HG03045 (cell line): ENCODE measurements around the gene MAP3K21.

Experiments
- ATAC-seq: cut with Tn5 transposase; IDR thresholded peaks from one replicate; pipeline ENCODE4 v1.9.1; 2021; ENCODE audit warnings: mild to moderate bottlenecking, moderate library complexity; ENCODE audit not compliant: unreplicated experiment

The MAP3K21 gene

DNA sequence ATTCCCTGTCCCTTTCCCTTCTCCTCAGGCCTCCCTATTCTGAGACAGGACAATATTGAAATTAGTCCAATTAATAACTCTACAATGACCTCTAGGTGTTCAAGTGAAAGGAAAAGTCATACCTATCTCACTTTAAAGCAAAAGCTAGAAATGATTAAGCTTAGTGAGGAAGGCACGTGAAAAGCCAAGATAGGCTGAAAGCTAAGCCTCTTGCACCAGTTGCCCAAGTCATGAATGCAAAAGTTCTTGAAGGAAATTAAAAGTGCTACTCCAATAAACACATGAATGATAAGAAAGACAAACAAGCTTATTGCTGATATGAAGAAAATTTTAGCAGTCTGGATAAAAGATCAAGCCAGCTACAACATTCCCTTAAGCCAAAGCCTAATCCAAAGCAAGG, 3.8 kb upstream of the MAP3K21 start:
- ATAC-seq: no peak

DNA sequence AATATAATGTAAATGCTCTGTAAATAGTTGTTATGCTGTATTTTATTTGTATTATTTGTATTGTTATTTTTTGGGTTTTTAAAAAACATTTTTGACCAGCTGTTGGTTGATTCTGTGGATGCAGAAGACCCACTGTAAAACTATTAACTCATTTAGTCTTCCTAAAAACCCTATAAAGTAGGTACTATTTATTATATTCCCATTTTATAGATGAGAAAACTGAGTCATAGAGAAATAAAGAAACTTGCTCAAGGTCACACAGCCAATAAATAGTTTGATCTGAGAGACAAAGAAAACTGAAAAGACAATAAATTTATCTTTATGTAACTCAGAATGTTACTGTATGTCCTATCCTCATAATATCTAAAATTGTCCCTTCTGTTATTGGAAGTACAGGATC, 1.2 kb upstream of the MAP3K21 start:
- no peak for ATAC-seq

DNA sequence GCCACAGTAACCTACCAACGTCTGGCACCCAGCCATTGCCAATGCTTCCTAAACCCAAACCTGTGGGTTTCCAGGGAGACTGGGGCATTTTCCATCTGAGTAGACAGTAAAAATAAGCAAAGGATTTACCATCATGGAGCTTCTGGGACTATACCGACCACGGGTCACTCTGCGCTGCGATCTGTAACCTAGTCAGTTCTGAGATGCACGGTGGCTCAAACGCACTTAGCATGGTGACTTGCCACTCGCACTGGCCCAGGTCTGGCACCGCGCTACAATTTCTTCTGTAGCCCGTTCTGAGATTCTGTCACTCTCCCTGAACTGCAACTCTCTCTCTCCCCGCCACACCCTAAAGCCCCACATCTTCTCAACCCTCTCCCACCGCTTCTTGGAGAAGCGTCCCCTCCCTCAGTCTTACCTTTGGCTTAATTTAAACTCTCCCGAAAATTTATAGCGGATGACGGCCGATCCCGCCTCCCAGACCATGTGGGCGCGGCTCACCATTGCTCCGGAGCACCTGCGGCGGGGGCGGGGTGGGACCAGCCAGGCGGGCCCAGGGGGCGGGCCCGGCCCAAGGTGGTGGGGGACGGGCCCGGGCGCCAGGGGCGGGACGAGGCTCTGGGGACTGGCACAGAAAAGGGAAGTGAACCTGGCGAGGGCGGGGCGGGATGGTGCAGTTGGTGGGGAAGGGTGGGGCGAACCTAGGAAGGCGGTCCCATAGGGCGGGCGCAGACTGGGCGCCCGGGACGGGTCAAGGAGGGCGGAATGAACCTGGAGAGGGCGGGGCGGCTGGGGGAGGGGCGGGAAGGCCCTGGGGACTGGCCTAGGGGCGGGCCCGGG, 493 bp upstream of the MAP3K21 start:
- ATAC-seq: peak; percentile 90

DNA sequence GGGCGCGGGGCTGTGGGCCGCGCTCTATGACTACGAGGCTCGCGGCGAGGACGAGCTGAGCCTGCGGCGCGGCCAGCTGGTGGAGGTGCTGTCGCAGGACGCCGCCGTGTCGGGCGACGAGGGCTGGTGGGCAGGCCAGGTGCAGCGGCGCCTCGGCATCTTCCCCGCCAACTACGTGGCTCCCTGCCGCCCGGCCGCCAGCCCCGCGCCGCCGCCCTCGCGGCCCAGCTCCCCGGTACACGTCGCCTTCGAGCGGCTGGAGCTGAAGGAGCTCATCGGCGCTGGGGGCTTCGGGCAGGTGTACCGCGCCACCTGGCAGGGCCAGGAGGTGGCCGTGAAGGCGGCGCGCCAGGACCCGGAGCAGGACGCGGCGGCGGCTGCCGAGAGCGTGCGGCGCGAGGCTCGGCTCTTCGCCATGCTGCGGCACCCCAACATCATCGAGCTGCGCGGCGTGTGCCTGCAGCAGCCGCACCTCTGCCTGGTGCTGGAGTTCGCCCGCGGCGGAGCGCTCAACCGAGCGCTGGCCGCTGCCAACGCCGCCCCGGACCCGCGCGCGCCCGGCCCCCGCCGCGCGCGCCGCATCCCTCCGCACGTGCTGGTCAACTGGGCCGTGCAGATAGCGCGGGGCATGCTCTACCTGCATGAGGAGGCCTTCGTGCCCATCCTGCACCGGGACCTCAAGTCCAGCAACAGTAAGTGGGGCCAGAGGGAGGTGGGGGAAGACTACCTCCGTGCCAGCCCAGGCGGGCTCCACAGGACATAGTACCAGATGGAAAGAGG, 808 bp downstream of the MAP3K21 start:
- ATAC-seq: peak; percentile 22

- no peak for ATAC-seq
Observed at GRCh38 chr1:233331676-233332519, 4.4 kb downstream of the MAP3K21 start.

- ATAC-seq: no peak
Observed at GRCh38 chr1:233333086-233333485, 5.6 kb downstream of the MAP3K21 start.

DNA sequence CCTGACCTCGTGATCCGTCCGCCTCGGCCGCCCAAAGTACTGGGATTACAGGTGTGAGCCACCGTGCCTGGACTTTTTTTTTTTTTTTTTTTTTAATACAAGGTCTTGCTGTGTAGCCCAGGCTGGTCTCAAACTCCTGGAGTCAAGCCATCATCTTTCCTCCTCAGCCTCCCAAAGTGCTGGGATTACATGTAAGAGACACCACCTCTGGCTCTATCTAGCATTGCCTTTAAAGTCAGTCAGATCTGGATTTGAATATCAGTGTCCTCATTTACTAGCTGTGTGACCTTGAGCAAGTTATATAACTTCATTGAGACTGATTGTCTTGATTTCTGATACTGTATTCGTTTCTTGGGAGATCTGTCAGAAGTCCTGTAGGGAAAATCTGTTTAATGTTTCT, 6.6 kb downstream of the MAP3K21 start:
- no peak for ATAC-seq

DNA sequence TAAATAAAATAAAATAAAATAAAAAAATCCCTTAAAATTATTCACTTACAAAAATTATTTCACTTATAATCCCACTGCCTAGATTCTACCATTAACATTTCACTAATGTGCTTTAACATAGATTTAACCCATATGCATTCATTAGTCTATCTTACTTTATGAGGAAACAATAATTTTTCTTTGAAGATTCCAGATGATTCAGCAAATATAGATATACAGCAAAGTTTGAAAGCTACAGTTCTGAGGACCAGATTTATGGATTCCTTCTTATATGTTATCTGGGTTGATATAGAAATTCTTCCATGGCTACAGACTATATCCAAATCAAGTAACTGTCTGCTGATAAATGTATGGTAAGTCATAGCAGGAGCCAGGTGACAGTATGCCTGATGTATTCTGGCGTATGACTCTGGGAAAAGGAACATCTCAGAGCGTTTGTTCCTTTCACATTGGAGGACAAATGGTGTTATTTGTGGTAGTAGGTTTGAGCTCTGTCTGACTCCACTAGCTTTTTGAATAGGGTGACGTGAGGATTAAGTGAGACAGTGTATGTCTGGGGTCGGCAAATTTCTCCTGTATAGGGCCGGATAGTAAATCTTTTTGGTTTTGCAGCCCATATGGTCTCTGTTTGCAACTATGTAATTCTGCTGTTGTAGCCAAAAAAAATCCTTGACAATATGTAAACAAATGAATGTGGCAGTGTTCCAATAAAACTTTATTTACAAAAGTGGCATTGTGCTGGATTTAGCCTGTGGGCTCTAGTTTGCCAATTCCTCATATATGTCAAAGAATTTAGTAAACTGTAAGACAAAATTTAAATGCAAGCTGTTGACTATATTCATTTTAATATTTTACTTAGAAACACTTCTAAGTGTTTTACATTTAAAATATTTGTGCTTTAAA, 9.3 kb downstream of the MAP3K21 start:
- ATAC-seq: no peak

GRCh38 chr1:233337505-233337904, 10.0 kb downstream of the MAP3K21 start:
- no peak for ATAC-seq

DNA sequence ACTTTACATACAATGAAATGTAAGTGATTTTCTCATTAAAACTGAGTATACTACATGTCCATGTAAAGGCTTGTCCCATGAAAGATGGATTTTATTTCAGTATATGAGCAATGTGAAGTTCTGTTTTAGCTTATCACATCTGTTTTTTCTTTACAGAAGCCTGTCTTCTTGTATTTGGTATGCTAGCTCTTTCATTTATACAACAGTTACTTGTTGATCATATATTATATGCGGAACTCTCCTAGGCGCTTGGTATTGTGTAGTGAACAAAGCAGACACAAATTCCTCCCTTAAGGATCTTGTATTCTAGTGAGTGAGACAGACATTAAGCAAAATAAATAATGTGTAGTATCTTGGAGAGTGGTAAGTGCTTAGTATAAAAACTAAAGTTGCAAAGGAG, 10.6 kb downstream of the MAP3K21 start:
- no peak for ATAC-seq

DNA sequence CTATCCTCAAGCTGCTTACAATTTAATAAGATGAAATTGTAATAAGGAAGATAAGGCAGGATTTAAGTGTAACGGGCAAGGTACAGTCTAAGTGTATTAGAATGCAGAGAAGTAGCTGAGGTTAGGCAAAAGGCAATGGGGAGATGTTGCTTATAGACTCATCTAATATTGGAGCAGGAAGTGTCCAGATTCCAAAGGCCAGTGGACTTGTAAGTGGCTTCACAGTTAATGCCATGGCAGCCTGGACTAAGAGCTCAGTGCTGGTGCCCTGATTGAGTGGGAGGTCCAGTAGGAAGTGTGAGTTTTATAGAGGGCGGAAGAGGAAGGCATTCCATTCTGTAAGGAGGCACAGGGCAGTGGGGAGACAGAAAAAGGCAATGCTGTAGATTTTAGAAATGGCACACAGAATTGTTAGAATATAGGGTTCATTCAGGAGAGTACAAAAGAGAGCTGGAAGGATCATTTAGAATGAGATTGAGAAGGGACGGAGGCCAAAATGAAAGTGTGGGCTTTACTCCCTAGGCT, 12.6 kb downstream of the MAP3K21 start:
- no peak for ATAC-seq

DNA sequence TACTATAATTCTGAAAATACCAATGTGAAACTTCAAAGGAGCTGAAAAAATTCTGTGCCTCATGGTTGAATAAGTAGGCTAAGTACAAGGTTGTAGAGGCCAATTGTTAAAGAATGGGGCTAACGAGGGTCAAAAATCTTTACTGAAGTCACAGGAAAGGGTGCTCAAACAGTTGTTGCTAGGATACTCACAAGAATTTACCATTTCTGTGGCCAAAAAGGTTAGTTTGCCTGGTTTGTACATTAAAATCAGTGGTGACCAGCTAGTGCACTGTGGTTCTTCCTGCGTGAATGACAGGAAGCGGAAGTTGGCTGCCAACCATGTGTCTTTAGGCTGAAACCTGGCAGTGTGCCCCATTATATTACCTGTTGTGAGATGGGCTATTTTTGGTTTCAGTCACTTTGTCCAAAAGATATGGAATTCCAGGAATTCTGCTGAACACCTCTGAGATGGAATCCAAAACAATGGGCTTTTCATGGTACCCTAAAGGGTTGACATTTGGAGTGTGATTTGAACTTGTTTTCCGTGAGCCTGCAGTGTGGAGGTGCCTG, 13.5 kb downstream of the MAP3K21 start:
- ATAC-seq: no peak

GRCh38 chr1:233342086-233342485, 14.6 kb downstream of the MAP3K21 start:
- no peak for ATAC-seq

DNA sequence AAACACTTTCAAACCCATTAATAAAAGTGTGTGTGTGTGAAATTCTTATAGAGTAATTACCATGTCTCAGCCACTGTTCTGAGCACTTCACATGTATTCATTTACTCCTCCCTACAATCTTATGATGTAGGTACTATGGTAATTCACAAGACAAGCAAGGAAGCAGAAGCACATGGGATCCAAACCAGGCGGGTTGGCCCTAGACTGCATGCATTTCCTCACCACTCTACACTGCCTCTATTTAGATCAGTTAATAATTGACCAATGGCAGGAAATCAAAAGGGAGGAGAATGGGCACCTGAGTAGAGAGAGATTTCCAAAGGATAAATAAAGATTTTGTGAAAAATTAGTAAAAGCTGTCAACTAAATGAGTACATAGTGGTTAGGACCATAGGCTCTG, 15.7 kb downstream of the MAP3K21 start:
- ATAC-seq: no peak

- ATAC-seq: no peak
Observed at GRCh38 chr1:233347338-233347737, 19.8 kb downstream of the MAP3K21 start.

DNA sequence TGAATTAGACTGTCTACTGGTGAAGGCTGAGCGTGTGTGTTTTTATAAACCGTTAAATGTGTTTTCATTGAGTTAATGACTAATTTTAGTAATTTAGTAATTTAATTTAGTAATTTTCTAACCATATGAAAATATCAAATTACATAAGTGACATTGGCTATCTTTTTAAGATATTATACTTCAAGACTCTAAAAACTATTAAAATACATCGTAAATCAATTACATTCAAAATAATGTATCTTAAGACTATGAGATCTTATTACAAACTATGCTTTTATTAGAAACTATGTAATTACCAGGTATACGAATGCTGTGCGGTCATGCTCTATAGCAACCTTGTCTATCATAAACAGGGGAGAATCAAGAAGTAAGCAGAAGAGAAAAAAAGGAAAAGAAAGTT, 21.6 kb downstream of the MAP3K21 start:
- ATAC-seq: no peak

- no peak for ATAC-seq
Observed at GRCh38 chr1:233354983-233355382, 27.5 kb downstream of the MAP3K21 start.

DNA sequence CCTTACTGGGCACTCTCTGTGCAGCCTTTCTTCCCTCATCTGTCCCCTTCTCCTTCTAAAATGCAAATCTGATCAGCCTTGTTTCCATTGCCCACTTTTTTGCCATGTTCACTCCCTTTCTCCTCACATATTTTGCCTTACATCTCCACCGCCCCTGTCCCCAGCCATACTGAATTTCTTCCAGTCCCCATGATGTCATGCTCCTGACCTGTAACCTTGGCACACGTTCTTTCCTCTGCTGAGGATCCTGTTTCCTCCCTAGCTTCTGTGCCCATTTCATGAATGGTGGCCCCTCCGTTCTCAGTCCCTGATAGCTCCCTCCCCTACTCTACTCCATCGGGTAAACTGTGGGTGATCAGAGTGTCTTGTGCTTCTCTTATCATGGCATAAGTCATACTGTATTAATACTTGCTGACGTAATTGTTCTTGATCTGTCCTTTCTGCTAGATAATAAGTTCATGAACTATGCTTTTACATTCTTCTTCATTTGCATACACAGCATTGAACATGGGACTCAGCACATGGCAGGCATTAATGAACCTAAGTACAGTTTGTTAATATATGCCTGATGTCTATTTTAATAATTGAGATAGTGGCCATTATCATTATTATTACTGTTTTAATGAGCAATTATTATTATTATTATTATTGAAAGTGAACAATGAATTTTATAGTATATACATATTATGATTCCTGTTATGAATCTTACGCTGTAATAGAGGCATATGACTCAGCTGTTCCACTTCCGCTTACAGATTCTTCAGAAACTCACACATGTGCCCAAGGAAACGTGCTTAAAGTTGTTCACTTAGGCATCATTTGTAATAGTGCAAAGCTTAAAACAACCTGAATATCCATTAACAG, 28.5 kb downstream of the MAP3K21 start:
- ATAC-seq: no peak

DNA sequence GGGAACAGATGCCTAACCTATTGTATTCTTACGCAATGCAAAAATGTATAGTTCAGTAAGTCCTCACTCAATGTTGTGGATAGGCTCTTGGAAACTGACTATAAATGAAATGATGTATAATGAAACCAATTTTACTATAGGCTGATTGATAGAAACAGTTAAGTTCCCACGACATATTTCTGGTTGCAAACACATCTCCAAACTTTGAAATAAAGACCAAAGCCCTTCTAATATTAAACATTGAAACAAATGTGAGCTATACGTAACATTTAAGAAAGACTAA, 29.1 kb downstream of the MAP3K21 start:
- no peak for ATAC-seq
